Endothelial cell of umbilical vein (primary cell): ENCODE measurements around the gene NRG3. TPM values are rescaled to one million over a fixed set of nuclear protein-coding genes. Genes with fewer than 3 reads are reported as not detected.

Experiments
- BruUV-seq: library from RNA; stranded (reverse); fragments of 400-500 nt; replicated peaks from 2 replicates; lab custom pipeline; 2021; lab: Mats Ljungman, UMichigan
- CTCF ChIA-PET: fragments of 300-600, 350-600 bp; sonication (Branson Sonifier 250); formaldehyde crosslinking; loops from one replicate; lab custom pipeline; 2021; ENCODE audit warnings: antibody characterized with exemption, inconsistent platforms; lab: Charles Lee
- POLR2A ChIA-PET: fragments of 300-600, 350-600 bp; sonication (Branson Sonifier 250); formaldehyde crosslinking; loops from one replicate; lab custom pipeline; 2021; ENCODE audit warnings: antibody characterized with exemption, inconsistent platforms; lab: Charles Lee
- DNase-seq: peaks from one replicate; pipeline ENCODE4 v3.0.0-alpha.2; 2011; ENCODE audit warnings: low read depth, low spot score
- FAIRE-seq: peaks from 2 replicates; lab custom pipeline; 2011; peaks lifted over from hg19 to GRCh38; lab: Jason Lieb, UNC
- H2AFZ ChIP-seq: 2 replicates; pipeline ENCODE4 v1.6.0; 2012; ENCODE audit warnings: low read depth, low read length, control low read depth, inconsistent platforms
- H3K27ac ChIP-seq: 2 replicates; pipeline ENCODE4 v1.5.1; 2011; ENCODE audit warnings: low read depth, mild to moderate bottlenecking, control low read depth, low read length, moderate library complexity; ENCODE audit not compliant: insufficient read depth
- H3K27me3 ChIP-seq, 2 experiments: 2 replicates each; pipeline versions ENCODE4 v1.6.0 to v1.6.1; 2011; ENCODE audit warnings: low read length in 2 of 2, mixed read lengths in 1 of 2; ENCODE audit not compliant: control insufficient read depth in 2 of 2, insufficient read depth in 2 of 2
- H3K36me3 ChIP-seq, 2 experiments: 2 replicates in 1 of 2; 3 replicates in 1 of 2; pipeline ENCODE4 v1.5.1; 2011; ENCODE audit warnings: low read length in 2 of 2, mild to moderate bottlenecking in 1 of 2, moderate library complexity in 1 of 2; ENCODE audit not compliant: control insufficient read depth in 2 of 2, insufficient read depth in 2 of 2; ENCODE audit errors: extremely low read depth in 1 of 2
- H3K4me1 ChIP-seq: 3 replicates; pipeline ENCODE4 v1.5.1; 2011; ENCODE audit warnings: mild to moderate bottlenecking, low read length; ENCODE audit not compliant: control insufficient read depth, insufficient read depth; ENCODE audit errors: extremely low read depth
- H3K4me2 ChIP-seq: 2 replicates; pipeline ENCODE4 v1.6.1; 2011; ENCODE audit warnings: low read length, control low read depth, mixed read lengths; ENCODE audit not compliant: insufficient read depth
- H3K4me3 ChIP-seq, 3 experiments: fragments of 200-600 bp in 1 of 3; sonication (generic), shearing (Covaris generic) in 1 of 3; replicated peaks in 1 of 3; 2 replicates each; pipeline ENCODE4 v1.5.1; 2011 to 2016; ENCODE audit warnings: control low read depth in 3 of 3, low read length in 3 of 3, mild to moderate bottlenecking in 2 of 3, inconsistent platforms in 1 of 3, low read depth in 1 of 3, moderate library complexity in 1 of 3; ENCODE audit not compliant: insufficient read depth in 1 of 3
- H3K79me2 ChIP-seq: 2 replicates; pipeline ENCODE4 v1.6.0; 2012; ENCODE audit warnings: low read length, inconsistent platforms; ENCODE audit not compliant: control insufficient read depth, insufficient read depth
- H3K9ac ChIP-seq: replicated peaks from 2 replicates; pipeline ENCODE3; 2011; ENCODE audit warnings: low read length, control low read depth; ENCODE audit not compliant: insufficient read depth; ENCODE audit errors: extremely low read depth
- H3K9me1 ChIP-seq: replicated peaks from 3 replicates; pipeline ENCODE4 v1.6.0; 2011; ENCODE audit warnings: mild to moderate bottlenecking, low read length; ENCODE audit not compliant: control insufficient read depth, insufficient read depth; ENCODE audit errors: extremely low read depth
- H3K9me3 ChIP-seq: replicated peaks from 2 replicates; pipeline ENCODE4 v1.5.1; 2012; ENCODE audit warnings: low read length, inconsistent platforms; ENCODE audit not compliant: control insufficient read depth, insufficient read depth
- H4K20me1 ChIP-seq: replicated peaks from 2 replicates; pipeline ENCODE3; 2011; ENCODE audit warnings: mild to moderate bottlenecking, low read length; ENCODE audit not compliant: control insufficient read depth, insufficient read depth; ENCODE audit errors: extremely low read depth
- CTCF ChIP-seq, 2 donors: IDR thresholded peaks; 1 replicate in 1 of 2; 2 replicates in 1 of 2; pipeline ENCODE4 v1.5.1; 2011; ENCODE audit warnings: low read length in 2 of 2, mild to moderate bottlenecking in 2 of 2, moderate library complexity in 2 of 2, control low read depth in 1 of 2, inconsistent platforms in 1 of 2, low read depth in 1 of 2; ENCODE audit not compliant: insufficient read depth in 1 of 2; ENCODE audit errors: extremely low read depth in 1 of 2
- EZH2 ChIP-seq: IDR thresholded peaks from 2 replicates; pipeline ENCODE4 v1.6.1; 2012; ENCODE audit warnings: borderline replicate concordance, low read depth, mild to moderate bottlenecking, moderate library complexity, low read length, inconsistent platforms; ENCODE audit not compliant: severe bottlenecking
- FOS ChIP-seq: IDR thresholded peaks from 2 replicates; pipeline ENCODE4 v1.6.1; 2011; ENCODE audit warnings: mild to moderate bottlenecking, low read length, moderate library complexity, borderline replicate concordance; ENCODE audit not compliant: insufficient read depth
- GATA2 ChIP-seq: IDR thresholded peaks from 2 replicates; pipeline ENCODE4 v1.7.0; 2011; ENCODE audit warnings: low read depth, mild to moderate bottlenecking, moderate library complexity, mixed read lengths, low read length; ENCODE audit not compliant: insufficient read length, insufficient read depth
- JUN ChIP-seq: IDR thresholded peaks from 2 replicates; pipeline ENCODE4 v1.6.1; 2011; ENCODE audit warnings: borderline replicate concordance, low read depth; ENCODE audit not compliant: insufficient read length, insufficient read depth
- MAX ChIP-seq: IDR thresholded peaks from 2 replicates; pipeline ENCODE4 v1.6.1; 2011; ENCODE audit not compliant: insufficient read depth, insufficient read length
- MYC ChIP-seq: IDR thresholded peaks from one replicate; pipeline ENCODE4 v1.6.1; 2011; ENCODE audit warnings: mild to moderate bottlenecking, low read depth, low read length
- POLR2A ChIP-seq: IDR thresholded peaks from 2 replicates; pipeline ENCODE4 v1.6.1; 2012; ENCODE audit warnings: low read depth, mild to moderate bottlenecking, control low read depth, low read length
- POLR2AphosphoS5 ChIP-seq: IDR thresholded peaks from 2 replicates; pipeline ENCODE4 v1.6.1; 2012; ENCODE audit warnings: low read depth, mild to moderate bottlenecking, control low read depth, low read length, moderate library complexity; ENCODE audit not compliant: insufficient read depth
- dilution Hi-C: fragments of 300-500 bp; cut with MboI; formaldehyde crosslinking; loops from one replicate; pipeline ENCODE4 v1.15.0; 2019; ENCODE audit warnings: low sequenced_read_pairs; ENCODE audit not compliant: extremely low pct_ligation_motif_present
- intact Hi-C: fragments of 100-400 bp; cut with micrococcal nuclease; formaldehyde crosslinking; loops from one replicate; pipeline ENCODE4 v1.10.0; 2022
- polyA plus RNA-seq, 4 experiments: library from polyadenylated mRNA; depleted of rRNA in 3 of 4; stranded (reverse) in 3 of 4; unstranded in 1 of 4; fragments of >200 nt; gene quantifications; 2 replicates each; pipeline versions ENCODE4 v1.2.1 to v1.2.3, GENCODE V29; 2011 to 2012; ENCODE audit warnings: missing spikeins in 1 of 4
- total RNA-seq: library from RNA; stranded (reverse); gene quantifications from 2 replicates; pipeline ENCODE4 v1.2.3, GENCODE V29; 2021

The NRG3 gene
- total and polyA plus RNA-seq, 2 donors (not counting 3 experiments of a cell fraction or from before 2014, with no cell fraction given), result 1.9 to 3.9 TPM

GRCh38 chr10:82817676-82818422 lies 942.9 kb downstream of the NRG3 start:
- FAIRE-seq (no peak), DNase-seq (no peak)
- Histone ChIP-seq H3K9ac (no peak overlapping the region), H4K20me1 (no peaks in the 10 kb centered on the region), H3K4me3 (no peak overlapping the region), H3K9me1 (no peaks in the 10 kb centered on the region), H3K4me1 (no peaks in the 10 kb centered on the region), H3K27me3 (no peaks in the 10 kb centered on the region), H3K9me3 (no peaks in the 10 kb centered on the region), H3K79me2 (no peaks in the 10 kb centered on the region), H3K27ac (no peak overlapping the region), H2AFZ (no peak overlapping the region), H3K4me2 (no peak overlapping the region), H3K36me3 (no peaks in the 10 kb centered on the region)
- no peak for TF ChIP-seq POLR2AphosphoS5
- no peak for TF ChIP-seq MAX
- no peak for TF ChIP-seq JUN
- no peak for TF ChIP-seq POLR2A
- no peak for TF ChIP-seq CTCF (IDR thresholded peaks at IDR 0.05; ENCODE audit: extremely low read depth in 1 of 2, insufficient read depth in 1 of 2, low read depth in 1 of 2, low read length in 2 of 2)
- no peak for TF ChIP-seq EZH2
- no peak for TF ChIP-seq FOS
- TF ChIP-seq GATA2, result no peak
- no peak for TF ChIP-seq MYC
- POLR2A ChIA-PET, result no interaction called here
- no TSS peak for BruUV-seq
- dilution Hi-C loops, result no loop called here
- CTCF ChIA-PET, result interaction anchor here (1.2 to 1.9 kb wide), 2 partner anchors 152 to 1054 kb away, joined by 5 to 6 read pairs; no protein-coding TSS in a partner anchor
- intact Hi-C loops, result no loop called here
